Uterus (tissue), 4 donors: Measurements from ENCODE around the gene EIF1. TPM values are rescaled to one million over a fixed set of nuclear protein-coding genes. Genes with fewer than 3 reads are reported as not detected.
A peak's percentile ranks its signal among the peaks of the same experiment; 100 is the strongest.

ENCODE experiments used
- DNase-seq, 2 donors: peaks; one replicate each; pipeline ENCODE4 v3.0.0-alpha.2; 2019 to 2020
- H3K27ac ChIP-seq, 2 donors: fragments of 200-600 bp; sonication (generic); 1 replicate in 1 of 2; 2 replicates in 1 of 2; pipeline ENCODE4 v1.5.1; 2016 to 2018
- H3K27me3 ChIP-seq, 2 donors: fragments of 200-600 bp; sonication (generic); one replicate each; pipeline ENCODE4 v1.5.1; 2018 to 2019; ENCODE audit warnings: control low read depth in 1 of 2
- H3K36me3 ChIP-seq, 2 donors: fragments of 200-600 bp; sonication (generic); one replicate each; pipeline ENCODE4 v1.5.1; 2019; ENCODE audit warnings: control low read depth in 1 of 2
- H3K4me1 ChIP-seq, 2 donors: fragments of 200-600 bp; sonication (generic); one replicate each; pipeline ENCODE4 v1.5.1; 2018 to 2019; ENCODE audit warnings: control low read depth in 1 of 2
- H3K4me3 ChIP-seq, 2 donors: fragments of 200-600 bp; sonication (generic); 1 replicate in 1 of 2; 2 replicates in 1 of 2; pipeline ENCODE4 v1.5.1; 2018 to 2019; ENCODE audit warnings: mild to moderate bottlenecking in 1 of 2
- H3K9me3 ChIP-seq, 2 donors: fragments of 200-600 bp; sonication (generic); one replicate each; pipeline ENCODE4 v1.5.1; 2019; ENCODE audit warnings: control low read depth in 1 of 2
- POLR2A ChIP-seq, 2 donors: fragments of 450-650 bp; IDR thresholded peaks; one replicate each; pipeline ENCODE4 v1.6.1; 2016; ENCODE audit warnings: antibody characterized with exemption in 2 of 2, mild to moderate bottlenecking in 1 of 2, moderate library complexity in 1 of 2
- intact Hi-C: fragments of 100-400 bp; cut with DNase I; formaldehyde crosslinking; loops from one replicate; pipeline ENCODE4 v1.15.1; 2023; ENCODE audit warnings: low total_unique reads
- total RNA-seq, 4 donors: library from RNA; depleted of rRNA in 3 of 4; stranded (reverse); fragments of >200 nt in 3 of 4; gene quantifications; one replicate each; pipeline versions ENCODE4 v1.1.0 to v1.2.4, GENCODE V29; 2014 to 2023
- TF ChIP-seq, protein P1 (sequence below), 4 experiments: fragments of 200-600 bp in 2 of 4; fragments of 450-650 bp in 2 of 4; sonication (generic) in 2 of 4; IDR thresholded peaks; one replicate each; pipeline ENCODE4 v1.5.1; 2016 to 2019; ENCODE audit warnings: antibody characterized with exemption in 4 of 4, mild to moderate bottlenecking in 2 of 4, moderate library complexity in 1 of 4
- donor health status: DM: yes; HTN: yes; CAD: no.

Gene EIF1
- total RNA-seq, 4 donors from 2014 or later = 83.5 to 796 (median 199) TPM

DNA sequence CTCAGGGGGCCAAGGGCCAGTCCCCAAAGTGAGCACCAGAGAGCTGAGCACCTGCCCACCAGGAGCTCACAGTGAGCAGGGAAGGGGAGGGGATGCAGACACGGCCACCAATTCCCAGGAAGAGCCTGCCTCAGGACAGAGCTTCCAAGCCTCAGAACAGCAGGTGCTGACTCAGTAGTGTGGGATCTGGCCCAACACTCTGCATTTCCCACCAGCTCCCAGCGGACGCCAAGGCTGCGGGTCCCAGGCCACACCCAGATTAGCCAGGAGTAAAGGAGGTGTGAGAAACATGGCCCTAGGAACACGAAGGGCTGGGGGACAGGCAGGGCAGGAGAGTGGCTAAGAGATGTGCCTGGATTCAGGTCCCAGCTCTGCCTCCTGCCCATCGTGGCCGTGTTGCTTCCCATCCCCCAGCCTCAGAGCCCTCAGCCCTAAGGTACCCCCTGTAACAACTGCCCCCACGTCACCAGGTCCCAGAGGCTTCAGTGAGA lies 28.4 kb upstream of the EIF1 start:
- Histone ChIP-seq H3K27ac (no peak overlapping the region), H3K36me3 (no peaks in the 10 kb centered on the region), H3K27me3 (no peaks in the 10 kb centered on the region), H3K4me3 (no peak overlapping the region), H3K9me3 (no peaks in the 10 kb centered on the region), H3K4me1 (no peaks in the 10 kb centered on the region)
- TF ChIP-seq, protein P1, sequence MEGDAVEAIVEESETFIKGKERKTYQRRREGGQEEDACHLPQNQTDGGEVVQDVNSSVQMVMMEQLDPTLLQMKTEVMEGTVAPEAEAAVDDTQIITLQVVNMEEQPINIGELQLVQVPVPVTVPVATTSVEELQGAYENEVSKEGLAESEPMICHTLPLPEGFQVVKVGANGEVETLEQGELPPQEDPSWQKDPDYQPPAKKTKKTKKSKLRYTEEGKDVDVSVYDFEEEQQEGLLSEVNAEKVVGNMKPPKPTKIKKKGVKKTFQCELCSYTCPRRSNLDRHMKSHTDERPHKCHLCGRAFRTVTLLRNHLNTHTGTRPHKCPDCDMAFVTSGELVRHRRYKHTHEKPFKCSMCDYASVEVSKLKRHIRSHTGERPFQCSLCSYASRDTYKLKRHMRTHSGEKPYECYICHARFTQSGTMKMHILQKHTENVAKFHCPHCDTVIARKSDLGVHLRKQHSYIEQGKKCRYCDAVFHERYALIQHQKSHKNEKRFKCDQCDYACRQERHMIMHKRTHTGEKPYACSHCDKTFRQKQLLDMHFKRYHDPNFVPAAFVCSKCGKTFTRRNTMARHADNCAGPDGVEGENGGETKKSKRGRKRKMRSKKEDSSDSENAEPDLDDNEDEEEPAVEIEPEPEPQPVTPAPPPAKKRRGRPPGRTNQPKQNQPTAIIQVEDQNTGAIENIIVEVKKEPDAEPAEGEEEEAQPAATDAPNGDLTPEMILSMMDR (IDR thresholded peaks at IDR 0.05) = no peak
- no peak for TF ChIP-seq POLR2A (IDR thresholded peaks at IDR 0.05)
- no peak for DNase-seq
- intact Hi-C loops = loop anchor here (10.0 kb wide), 1 partner anchor 855 kb away; no protein-coding TSS in a partner anchor

DNA sequence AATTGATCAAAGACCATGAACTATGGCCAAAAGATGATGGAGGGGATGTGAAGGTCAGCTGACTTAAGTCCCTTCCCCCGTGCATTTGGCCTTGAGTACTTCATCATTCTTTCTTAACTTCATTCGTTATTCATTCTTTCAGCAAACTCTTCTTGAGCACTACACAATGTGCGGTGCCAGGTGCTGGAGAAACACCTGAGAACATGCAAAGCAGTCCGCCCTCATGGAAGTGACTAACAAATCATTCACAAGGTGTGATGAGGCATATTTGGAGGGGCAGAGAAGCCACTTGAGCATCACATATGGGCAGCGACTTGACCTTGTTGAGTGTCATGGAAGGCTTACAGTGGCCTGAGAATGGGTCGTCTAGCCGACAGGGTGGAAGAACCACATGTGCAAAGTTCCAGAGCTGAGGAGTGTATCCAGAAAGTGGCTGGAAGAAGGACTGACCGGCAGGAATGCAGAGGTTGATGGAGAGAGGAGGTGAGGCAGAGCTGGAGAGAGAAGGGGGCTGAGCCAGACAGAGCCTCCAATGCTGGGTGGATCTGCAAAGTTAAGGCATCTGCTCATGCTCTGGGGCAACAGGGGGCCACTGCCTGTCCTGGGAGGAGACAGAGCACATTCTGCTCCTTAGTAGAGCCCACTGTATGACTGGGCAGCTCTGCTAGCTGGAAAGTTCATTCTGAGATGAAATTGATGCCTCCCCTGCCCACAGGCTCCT lies 25.1 kb upstream of the EIF1 start:
- TF ChIP-seq POLR2A (IDR thresholded peaks at IDR 0.05) = no peak
- TF ChIP-seq, protein P1 (IDR thresholded peaks at IDR 0.05) = no peak
- H3K4me3 ChIP-seq = no peak overlapping the region
- H3K4me1 ChIP-seq = peaks cover 0 to 4% of the 10 kb centered on the region in 2 donors
- intact Hi-C loops = loop anchor here (10.0 kb wide), 1 partner anchor 859 kb away; no protein-coding TSS in a partner anchor
- DNase-seq = no peak
- no peak overlapping the region for H3K27ac ChIP-seq
- no peaks in the 10 kb centered on the region for H3K36me3 ChIP-seq
- no peaks in the 10 kb centered on the region for H3K9me3 ChIP-seq
- H3K27me3 ChIP-seq = no peaks in the 10 kb centered on the region

- DNase-seq = no peak
- H3K4me3 ChIP-seq = no peak overlapping the region
- H3K27me3 ChIP-seq = no peaks in the 10 kb centered on the region
- no peaks in the 10 kb centered on the region for H3K9me3 ChIP-seq
- intact Hi-C loops = loop anchor here (10.0 kb wide), 1 partner anchor 859 kb away; no protein-coding TSS in a partner anchor
- H3K36me3 ChIP-seq = no peaks in the 10 kb centered on the region
- no peak for TF ChIP-seq POLR2A (IDR thresholded peaks at IDR 0.05)
- TF ChIP-seq, protein P1 (IDR thresholded peaks at IDR 0.05) = no peak
- H3K27ac ChIP-seq = no peak overlapping the region
- H3K4me1 ChIP-seq = peaks cover 0 to 4% of the 10 kb centered on the region in 2 donors
Observed at GRCh38 chr17:41664172-41664457, 24.6 kb upstream of the EIF1 start.

DNA sequence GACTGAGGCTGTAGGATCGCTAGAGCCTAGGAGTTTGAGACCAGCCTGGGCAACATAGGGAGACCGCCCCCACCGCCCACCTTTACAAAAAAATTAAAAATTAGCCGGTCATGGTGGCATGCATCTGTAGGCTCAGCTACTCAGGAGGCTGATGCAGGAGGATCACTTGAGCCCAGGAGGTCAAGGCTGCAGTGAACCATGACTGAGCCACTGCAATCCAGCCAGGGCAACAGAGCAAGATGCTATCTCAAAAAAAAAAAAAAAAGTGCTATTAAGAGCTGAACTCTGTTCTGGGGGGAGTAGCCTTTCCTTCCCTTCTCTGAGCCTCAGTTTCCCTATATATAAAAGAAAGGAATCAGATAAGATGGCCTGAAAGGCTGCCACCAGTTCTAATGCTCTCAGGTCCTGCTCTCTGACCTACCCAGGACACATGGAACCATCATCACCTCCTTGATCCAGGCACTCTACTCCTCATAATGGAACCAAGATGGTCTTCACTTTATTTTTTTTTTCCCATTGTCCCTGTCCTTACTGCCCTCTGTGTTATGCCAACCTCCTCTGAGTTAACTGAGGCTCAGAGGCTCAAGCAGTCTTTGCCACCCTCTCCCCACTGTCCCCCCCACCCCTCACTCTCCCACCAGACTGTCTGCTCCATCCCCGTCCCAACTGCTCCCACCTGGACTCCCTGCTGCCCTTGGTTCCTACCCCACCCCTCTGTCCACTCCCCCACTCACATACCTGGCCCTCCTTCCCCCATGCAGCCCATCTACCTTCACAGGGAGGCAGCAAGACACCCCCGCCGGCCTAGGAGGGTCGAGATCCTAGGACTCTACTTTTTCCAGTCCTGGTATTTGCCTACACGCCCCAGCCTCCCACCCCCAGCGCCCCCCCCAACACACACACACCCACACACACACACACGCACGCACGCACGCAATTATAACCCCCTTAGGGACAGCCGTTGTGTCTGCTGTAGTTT lies 23.8 kb upstream of the EIF1 start:
- Histone ChIP-seq H3K27me3 (no peaks in the 10 kb centered on the region), H3K4me3 (peak overlapping the region; percentile 45 to 52), H3K9me3 (no peaks in the 10 kb centered on the region), H3K27ac (peak overlapping the region in 1 of 2 donors; percentile 96), H3K36me3 (no peaks in the 10 kb centered on the region), H3K4me1 (peaks cover 0 to 4% of the 10 kb centered on the region in 2 donors)
- intact Hi-C loops = loop anchor here (10.0 kb wide), 1 partner anchor 860 kb away; no protein-coding TSS in a partner anchor
- DNase-seq = no peak
- TF ChIP-seq, protein P1 (IDR thresholded peaks at IDR 0.05) = no peak
- no peak for TF ChIP-seq POLR2A (IDR thresholded peaks at IDR 0.05)
